Measurements from ENCODE around the gene SLC35F5. TPM values are rescaled to one million over a fixed set of nuclear protein-coding genes. Genes with fewer than 3 reads are reported as not detected.
A peak's percentile ranks its signal among the peaks of the same experiment; 100 is the strongest.

Gene SLC35F5
- total and polyA plus RNA-seq, 9 donors = 19.5 to 77.9 (median 59.8) TPM

GRCh38 chr2:113757138-113757657 lies 756 bp upstream of the SLC35F5 start:
- no peaks in the 10 kb centered on the region for H3K9me3 ChIP-seq
- H3K4me1 ChIP-seq (ENCODE audit: insufficient read depth) = peaks cover 2% of the 10 kb centered on the region
- TF ChIP-seq CTCF (IDR thresholded peaks at IDR 0.05) (no peak), EP300 (IDR thresholded peaks at IDR 0.05) (no peak), POLR2A (IDR thresholded peaks at IDR 0.05) (no peak)
- H3K36me3 ChIP-seq = no peaks in the 10 kb centered on the region
- peak overlapping the region; percentile 96 for H3K4me3 ChIP-seq
- DNase-seq = peak in 2 of 5 donors; percentile 20 to 35
- intact Hi-C loops (cut with DNase I) = loop anchor here in 2 of 4 donors (2.0 kb wide), 2 partner anchors 132 to 134 kb away; partner anchors contain the start of gene ACTR3 (in 1 of the 2)
- peak overlapping the region; percentile 59 to 88 for H3K27ac ChIP-seq
- no peaks in the 10 kb centered on the region for H3K27me3 ChIP-seq
- WGBS, 3 donors = 20 to 27% (median 24%) methylated on average over 17 of the region's 17 CpGs

- H3K27me3 ChIP-seq = no peaks in the 10 kb centered on the region
- 0 to 1% (median 0%) methylated on average over 25 to 26 of the region's 26 CpGs for WGBS, 3 donors
- intact Hi-C loops (cut with DNase I) = loop anchor here in 2 of 4 donors (2.0 kb wide), 2 partner anchors 133 to 135 kb away; partner anchors contain the start of gene ACTR3 (in 1 of the 2)
- H3K4me1 ChIP-seq (ENCODE audit: insufficient read depth) = peaks cover 5% of the 10 kb centered on the region
- TF ChIP-seq POLR2A (IDR thresholded peaks at IDR 0.05) (no peak), EP300 (IDR thresholded peaks at IDR 0.05) (no peak), CTCF (IDR thresholded peaks at IDR 0.05) (no peak)
- H3K36me3 ChIP-seq = no peaks in the 10 kb centered on the region
- peak overlapping the region; percentile 96 for H3K4me3 ChIP-seq
- peak overlapping the region; percentile 59 to 88 for H3K27ac ChIP-seq
- no peaks in the 10 kb centered on the region for H3K9me3 ChIP-seq
- no peak for DNase-seq
These were observed 547 bp downstream of the SLC35F5 start for GRCh38 chr2:113755835-113756354.

- no peaks in the 10 kb centered on the region for H3K27me3 ChIP-seq
- no peaks in the 10 kb centered on the region for H3K9me3 ChIP-seq
- WGBS, 3 donors = 1 to 4% (median 2%) methylated on average over 15 of the region's 15 CpGs
- H3K4me3 ChIP-seq = peak overlapping the region; percentile 96
- no peak for DNase-seq
- peaks cover 5% of the 10 kb centered on the region for H3K4me1 ChIP-seq (ENCODE audit: insufficient read depth)
- TF ChIP-seq EP300 (IDR thresholded peaks at IDR 0.05) = no peak
- no peak for TF ChIP-seq CTCF (IDR thresholded peaks at IDR 0.05)
- TF ChIP-seq POLR2A (IDR thresholded peaks at IDR 0.05) = no peak
- peak overlapping the region in 1 of 2 donors; percentile 88 for H3K27ac ChIP-seq
- intact Hi-C loops (cut with DNase I) = no loop called here
- H3K36me3 ChIP-seq = no peaks in the 10 kb centered on the region
These were observed 1.2 kb downstream of the SLC35F5 start for GRCh38 chr2:113755035-113755834.

- Histone ChIP-seq H3K27ac (no peak overlapping the region), H3K27me3 (no peaks in the 10 kb centered on the region), H3K4me3 (no peak overlapping the region), H3K9me3 (no peaks in the 10 kb centered on the region), H3K36me3 (no peaks in the 10 kb centered on the region), H3K4me1 (ENCODE audit: insufficient read depth) (peaks cover 5% of the 10 kb centered on the region)
- intact Hi-C loops (cut with DNase I) = no loop called here
- DNase-seq = no peak
- TF ChIP-seq EP300 (IDR thresholded peaks at IDR 0.05) (no peak), CTCF (IDR thresholded peaks at IDR 0.05) (no peak), POLR2A (IDR thresholded peaks at IDR 0.05) (no peak)
- 89 to 92% (median 92%) methylated on average over 8 of the region's 8 CpGs for WGBS, 3 donors
These were observed 2.3 kb downstream of the SLC35F5 start for GRCh38 chr2:113754160-113754559.
